DND-41 (cell line): ENCODE results near the gene IDH3B.

ENCODE experiments used
- CTCF ChIP-seq: IDR thresholded peaks from 2 replicates; pipeline ENCODE4 v1.5.1; 2012; ENCODE audit warnings: borderline replicate concordance, low read length, moderate library complexity, mild to moderate bottlenecking; ENCODE audit not compliant: poor library complexity, severe bottlenecking; ENCODE audit errors: extremely low read depth
- EZH2 ChIP-seq: IDR thresholded peaks from 3 replicates; pipeline ENCODE4 v1.6.1; 2012; ENCODE audit warnings: borderline replicate concordance, low read depth, mild to moderate bottlenecking, moderate library complexity, low read length, inconsistent platforms; ENCODE audit not compliant: severe bottlenecking

DNA sequence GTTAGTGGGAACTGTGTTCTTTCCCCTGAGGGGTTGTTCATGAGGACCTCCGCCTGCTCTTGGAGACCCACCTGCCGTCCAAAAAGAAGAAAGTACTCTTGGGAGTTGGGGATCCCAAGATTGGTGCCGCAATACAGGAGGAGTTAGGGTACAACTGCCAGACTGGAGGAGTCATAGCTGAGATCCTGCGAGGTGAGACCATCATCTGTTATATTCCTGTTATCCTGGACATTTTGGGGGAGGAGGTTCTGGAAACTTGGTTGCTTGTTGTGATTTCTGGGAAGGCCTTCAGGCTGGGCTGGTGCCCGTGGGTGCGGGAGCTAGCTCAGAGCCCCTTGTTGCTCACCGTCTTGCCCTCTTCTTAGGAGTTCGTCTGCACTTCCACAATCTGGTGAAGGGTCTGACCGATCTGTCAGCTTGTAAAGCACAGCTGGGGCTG lies 9.6 kb downstream of the IDH3B start:
- TF ChIP-seq CTCF (no peak), EZH2 (no peak)
